Measurements from ENCODE around the gene TFAM.

The TFAM gene

GRCh38 chr10:58436071-58436470, 50.9 kb downstream of the TFAM start:
- DNase-seq = peak in 1 of 2 experiments; percentile 21

GRCh38 chr10:58438340-58438871, 53.2 kb downstream of the TFAM start:
- DNase-seq = no peak

DNA sequence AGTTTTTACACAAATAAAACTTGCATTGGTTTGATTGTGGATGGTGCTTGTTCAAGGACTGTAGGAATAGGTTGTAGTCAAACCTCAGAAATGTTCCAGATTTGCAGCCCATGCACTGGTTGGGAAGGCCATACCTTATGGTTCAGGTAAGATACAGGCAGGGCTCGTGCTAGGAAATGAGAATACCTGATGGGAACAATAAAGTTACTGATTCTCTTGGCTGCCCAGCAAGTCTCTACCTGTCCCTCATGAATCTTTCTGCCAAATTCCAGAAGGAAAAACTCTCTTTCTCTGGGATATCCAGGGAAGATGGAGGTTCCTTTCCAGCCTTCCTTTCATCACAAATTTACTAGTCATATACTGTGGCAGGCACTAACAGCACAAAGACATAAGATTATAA, 53.8 kb downstream of the TFAM start:
- no peak for DNase-seq

DNA sequence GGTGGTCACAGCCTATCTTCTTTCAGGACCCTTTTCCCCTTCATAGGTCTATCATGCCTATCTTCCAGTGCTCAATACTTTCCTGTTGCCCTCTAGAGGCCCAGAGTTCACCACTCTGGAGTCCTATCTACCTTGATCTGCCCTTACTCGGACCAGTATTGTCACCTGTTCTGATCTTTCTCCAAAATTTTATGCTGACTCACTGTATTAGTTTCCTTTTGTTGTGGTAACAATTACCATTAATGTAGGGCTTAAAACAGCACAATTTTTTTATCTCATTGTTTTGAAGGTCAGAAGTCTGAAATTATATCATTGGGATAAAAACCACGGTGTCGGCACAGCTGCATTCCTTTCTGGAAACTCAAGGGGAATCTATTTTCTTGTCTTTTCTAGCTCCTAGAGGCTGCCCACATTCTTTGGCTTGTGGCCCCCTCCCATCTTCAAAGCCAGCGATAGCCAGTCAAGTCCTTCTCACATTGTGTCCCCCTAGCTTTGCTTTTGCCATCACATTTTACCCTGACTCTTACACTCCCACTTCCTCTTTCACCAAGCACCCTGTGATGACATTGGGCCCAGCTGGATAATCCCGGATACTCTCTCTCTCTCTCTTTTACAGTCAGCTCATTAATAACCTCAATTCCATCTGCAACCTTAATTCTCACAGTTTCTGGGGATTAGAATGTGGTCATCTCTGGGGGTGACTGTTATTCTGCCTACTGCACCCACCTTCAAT, 54.6 kb downstream of the TFAM start:
- no peak for DNase-seq

GRCh38 chr10:58440484-58440883, 55.3 kb downstream of the TFAM start:
- DNase-seq = no peak

DNA sequence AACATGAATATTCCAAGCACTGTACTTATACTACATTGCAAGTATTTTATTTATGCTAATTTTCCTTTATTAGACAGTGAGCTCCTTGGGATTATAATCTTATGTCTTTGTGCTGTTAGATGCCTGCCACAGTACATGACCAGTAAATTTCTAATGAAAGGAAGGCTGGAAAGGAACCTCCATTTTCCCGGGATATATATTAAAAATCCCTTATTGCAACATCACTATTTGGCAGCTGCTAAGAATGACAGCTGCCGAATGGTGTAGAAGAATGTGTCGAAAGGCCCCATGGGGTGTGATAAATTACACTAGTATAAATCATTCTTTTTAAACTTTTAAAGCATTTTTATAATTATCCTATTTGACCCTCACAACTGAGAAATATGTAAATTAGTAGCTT, 59.1 kb downstream of the TFAM start:
- DNase-seq = no peak

GRCh38 chr10:58444876-58445275, 59.7 kb downstream of the TFAM start:
- no peak for DNase-seq

GRCh38 chr10:58448121-58448935, 63.1 kb downstream of the TFAM start:
- DNase-seq = no peak
